GM18507 (cell line): Measurements from ENCODE around the gene ST6GALNAC4.

Experiments
- DNase-seq: peaks from one replicate; pipeline ENCODE4 v3.0.0; 2011; ENCODE audit warnings: low read depth; ENCODE audit not compliant: insufficient read length; ENCODE audit errors: extremely low spot score
- FAIRE-seq: peaks from 2 replicates; lab custom pipeline; 2011; peaks lifted over from hg19 to GRCh38; lab: Jason Lieb, UNC

ST6GALNAC4 gene

DNA sequence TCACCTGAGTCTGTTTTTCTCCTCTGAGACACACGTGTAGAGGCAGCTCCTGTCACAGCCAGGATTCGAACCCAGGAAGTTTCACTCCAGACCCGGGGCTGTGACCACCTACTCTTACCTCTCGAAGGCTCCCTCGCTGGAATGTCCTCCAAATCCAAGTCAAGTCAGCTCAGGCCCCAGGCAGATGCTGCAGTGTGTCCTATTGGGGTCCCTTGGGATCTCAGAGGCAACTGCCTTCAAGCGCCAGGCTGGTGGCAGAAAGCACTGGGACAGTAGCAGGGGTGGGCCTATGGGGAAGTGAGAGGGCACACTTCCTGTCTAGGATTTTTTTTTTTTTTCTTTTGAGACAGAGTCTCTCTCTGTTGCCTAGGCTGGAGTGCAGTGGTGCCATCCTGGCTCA lies 762 bp upstream of the ST6GALNAC4 start:
- DNase-seq (no peak), FAIRE-seq (peak; percentile 9)

DNA sequence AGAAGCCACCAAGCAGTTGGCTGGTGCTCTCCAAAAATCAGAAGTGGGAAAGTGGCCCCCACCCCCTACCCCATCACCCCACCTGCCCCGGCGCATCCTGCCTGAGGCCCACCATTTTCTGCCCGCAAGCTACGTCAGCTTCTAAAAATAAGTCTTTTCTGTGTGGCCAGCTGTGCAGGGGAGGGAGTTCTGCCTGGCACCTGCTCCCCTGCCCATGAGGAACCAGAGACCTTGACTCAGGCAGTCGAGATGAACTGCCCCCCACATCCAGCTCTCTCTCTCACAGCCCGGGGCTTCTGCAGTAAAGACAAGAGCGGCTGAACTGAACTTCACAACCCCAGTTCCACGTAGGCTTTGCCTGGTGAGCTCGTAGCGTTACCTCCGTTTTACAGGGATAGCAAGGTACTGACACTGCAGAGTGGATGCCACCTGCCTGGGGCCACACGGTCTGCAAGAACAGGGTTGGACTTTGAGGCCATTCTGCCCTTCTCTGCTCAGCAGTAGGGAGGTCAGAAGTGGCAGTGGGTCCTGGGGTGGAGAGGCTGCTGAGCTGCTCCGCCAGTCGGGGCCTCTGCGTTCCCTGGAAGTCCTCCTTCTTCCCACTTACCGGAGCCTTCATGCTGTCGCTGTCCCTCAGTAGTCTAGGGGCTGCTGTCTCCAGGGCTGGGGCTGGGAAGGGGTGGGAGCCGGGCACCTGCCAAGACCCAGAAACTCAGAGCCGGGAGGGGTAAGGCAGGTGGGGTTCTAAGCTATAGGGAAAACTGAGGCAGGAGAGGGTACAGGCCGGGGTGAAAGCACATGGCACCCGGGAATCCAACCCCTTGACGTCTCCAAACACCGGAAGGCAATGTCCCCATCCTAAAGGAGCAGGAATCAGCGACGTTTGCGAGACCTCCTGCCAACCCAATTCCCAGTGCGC lies 781 bp downstream of the ST6GALNAC4 start:
- no peak for DNase-seq
- FAIRE-seq: peak; percentile 75

- DNase-seq (no peak), FAIRE-seq (no peak)
Observed at GRCh38 chr9:127915325-127915752, 1.5 kb downstream of the ST6GALNAC4 start.

GRCh38 chr9:127913682-127914081 lies 3.2 kb downstream of the ST6GALNAC4 start:
- no peak for DNase-seq
- FAIRE-seq: no peak

GRCh38 chr9:127912882-127913281 lies 4.0 kb downstream of the ST6GALNAC4 start:
- DNase-seq (no peak), FAIRE-seq (no peak)

DNA sequence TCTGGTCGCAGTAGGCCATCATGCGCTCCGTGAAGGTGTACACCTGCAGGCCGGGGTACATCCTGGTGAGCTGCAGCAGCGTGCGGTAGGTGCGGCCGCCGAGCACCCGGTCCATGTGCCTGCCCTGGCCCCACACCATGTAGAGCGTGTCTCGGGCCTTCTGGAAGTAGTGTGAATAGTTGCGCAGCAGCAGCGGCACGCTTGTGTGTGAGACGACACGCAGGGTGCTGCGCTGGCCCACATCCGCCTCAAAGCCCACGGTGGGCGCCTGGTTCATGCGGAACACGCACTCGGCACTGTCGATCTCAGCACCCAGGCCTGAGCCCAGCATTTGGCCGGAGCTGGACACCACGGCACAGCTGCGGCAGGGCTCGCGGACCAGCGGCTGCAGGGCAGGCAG lies 4.5 kb downstream of the ST6GALNAC4 start:
- DNase-seq (no peak), FAIRE-seq (no peak)

GRCh38 chr9:127910613-127911205 lies 6.1 kb downstream of the ST6GALNAC4 start:
- no peak for DNase-seq
- FAIRE-seq: no peak

DNA sequence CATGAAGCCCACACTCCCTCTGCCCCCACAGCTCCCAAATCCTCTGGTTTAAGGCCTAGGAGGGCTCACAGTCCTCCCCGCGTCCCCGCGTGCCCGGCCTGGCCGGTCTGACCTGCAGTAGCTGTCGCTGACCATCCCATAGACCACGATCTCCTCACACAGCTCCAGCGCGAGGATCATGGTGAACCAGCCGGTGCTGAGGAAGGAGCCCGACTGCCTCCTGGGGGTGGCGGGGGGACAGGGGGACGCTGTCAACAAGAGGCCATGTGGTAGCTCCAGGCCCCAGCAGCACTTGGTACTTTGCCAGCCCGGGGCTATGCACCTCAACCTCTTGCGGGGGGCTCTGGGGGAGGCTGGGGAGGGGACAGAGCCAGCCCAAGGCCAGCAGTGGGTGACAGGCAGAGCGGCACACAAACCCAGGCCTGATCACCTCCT lies 7.0 kb downstream of the ST6GALNAC4 start:
- DNase-seq (no peak), FAIRE-seq (no peak)

DNA sequence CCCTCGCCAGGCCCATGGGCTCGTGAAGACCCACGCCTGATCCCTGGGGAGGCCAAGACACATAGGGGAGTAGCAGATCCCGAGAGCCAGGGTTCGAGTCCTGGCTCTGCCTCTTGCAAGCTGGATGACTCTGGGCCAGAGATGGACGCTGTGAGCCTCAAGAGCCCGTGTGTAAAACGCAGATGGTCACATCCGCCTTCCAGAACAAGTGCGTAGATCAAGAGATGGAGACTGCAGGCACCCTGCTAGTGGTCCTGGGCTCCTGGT lies 8.2 kb downstream of the ST6GALNAC4 start:
- no peak for DNase-seq
- FAIRE-seq: no peak

- DNase-seq (no peak), FAIRE-seq (no peak)
Observed at GRCh38 chr9:127907867-127908659, 8.8 kb downstream of the ST6GALNAC4 start.

DNA sequence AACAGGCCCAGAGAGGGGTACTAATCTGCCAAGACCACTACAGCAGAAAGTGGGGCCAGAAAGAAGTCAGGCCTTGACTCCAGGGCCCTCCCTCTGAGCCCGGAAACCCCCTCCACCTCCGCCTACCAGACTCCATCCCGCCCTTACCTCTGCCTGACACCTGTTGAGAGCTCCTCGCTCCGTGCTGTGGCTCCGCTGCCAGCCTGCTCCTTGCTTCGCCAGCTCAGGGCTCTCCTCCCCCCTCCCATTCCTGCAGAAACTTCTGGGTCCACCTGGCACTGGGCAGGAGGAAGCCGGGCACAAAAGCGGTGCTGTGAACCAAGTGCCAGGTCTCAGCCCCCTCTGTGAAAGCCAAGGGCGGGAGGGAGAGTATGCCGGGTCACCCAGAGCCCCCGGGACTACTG lies 11.1 kb downstream of the ST6GALNAC4 start:
- FAIRE-seq: peak; percentile 87
- DNase-seq: no peak

DNA sequence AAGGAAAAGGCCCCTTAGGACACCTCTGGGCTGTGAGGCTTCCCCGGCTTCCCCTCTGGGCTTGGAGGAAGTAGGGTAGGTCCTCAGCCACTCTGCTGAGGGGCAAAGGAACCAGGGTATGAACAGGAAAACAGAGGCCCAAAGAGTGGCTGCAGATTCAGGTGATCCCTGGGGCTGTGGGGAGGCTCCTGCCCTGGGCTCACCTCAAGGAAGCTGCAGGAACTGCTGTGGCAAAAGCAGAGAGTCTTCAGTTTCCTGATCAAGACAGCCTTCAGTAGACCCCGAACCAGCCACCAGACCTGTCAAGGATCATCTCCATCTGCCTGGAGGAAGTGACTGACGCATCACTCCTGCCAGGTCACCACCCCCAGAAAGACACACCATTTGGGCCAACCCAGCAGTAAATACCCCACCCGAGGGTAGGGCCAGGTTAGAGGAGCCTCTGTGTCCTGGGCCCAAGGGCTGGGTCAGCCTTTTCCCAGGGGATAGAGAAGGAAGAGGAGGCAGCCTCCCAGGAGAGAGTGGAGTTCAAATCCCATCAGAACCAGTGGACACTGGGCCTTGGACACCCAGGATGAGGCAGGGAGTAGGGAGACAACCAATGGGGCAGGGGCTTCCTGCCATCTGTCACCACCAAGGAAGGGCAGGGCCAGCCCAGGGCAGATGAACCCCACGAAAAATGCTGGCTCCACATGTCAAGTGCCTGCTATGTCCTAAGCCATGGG lies 11.7 kb downstream of the ST6GALNAC4 start:
- FAIRE-seq: peak; percentile 78
- DNase-seq: no peak

- DNase-seq (no peak), FAIRE-seq (no peak)
Observed at GRCh38 chr9:127904561-127905003, 12.3 kb downstream of the ST6GALNAC4 start.

GRCh38 chr9:127903557-127904475 lies 13.0 kb downstream of the ST6GALNAC4 start:
- FAIRE-seq (peak; percentile 89), DNase-seq (no peak)

DNA sequence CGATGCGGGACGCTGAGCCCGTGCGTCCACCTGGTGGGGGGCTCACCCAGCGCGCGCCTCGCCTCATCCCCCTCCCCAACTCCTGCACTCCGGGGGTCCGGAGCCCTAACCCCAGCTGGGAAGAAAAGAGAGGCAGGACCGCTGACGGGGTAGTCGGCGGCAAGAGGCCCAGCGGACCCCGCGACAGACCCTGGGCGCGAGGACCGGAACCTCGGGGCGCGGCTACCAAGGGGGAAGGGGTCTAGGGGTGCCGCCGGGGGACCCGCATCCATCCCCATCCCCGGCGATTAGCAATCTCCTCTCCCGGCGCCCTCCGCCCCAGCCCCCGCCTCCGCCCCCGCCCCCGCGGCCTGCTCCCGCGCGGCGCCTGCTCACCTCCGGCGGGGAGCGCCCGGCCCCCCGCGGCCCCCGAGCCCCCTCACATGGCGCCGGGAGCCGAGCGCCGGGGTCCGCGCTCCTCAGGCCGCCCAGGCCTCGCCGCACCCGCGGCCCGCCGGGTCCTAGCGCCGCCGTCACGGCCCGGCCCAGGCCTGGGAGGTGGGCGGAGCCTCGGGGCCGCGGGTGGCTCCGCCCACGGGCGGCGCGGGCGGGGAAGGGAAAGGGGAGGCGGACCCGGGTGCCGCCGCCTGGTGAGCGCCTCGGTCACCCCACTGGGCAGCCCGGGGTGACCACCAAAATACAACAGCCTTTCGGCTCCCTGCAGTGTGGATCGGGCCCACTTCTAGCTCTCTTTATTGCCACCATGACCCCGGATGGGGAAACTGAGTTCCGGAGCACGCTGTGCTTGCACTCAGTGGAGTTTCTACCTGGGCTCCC lies 17.5 kb downstream of the ST6GALNAC4 start, which contains the start of gene ST6GALNAC6:
TSS of gene ST6GALNAC6 (minus strand) at position 476 of the 816 bp plus-strand sequence. CDS start 1,622 bp downstream, outside the sequence.
- DNase-seq (peak; percentile 82), FAIRE-seq (peak; percentile 59)

- no peak for FAIRE-seq
- DNase-seq: no peak
Observed at GRCh38 chr9:127898433-127899127, 18.3 kb downstream of the ST6GALNAC4 start.

DNA sequence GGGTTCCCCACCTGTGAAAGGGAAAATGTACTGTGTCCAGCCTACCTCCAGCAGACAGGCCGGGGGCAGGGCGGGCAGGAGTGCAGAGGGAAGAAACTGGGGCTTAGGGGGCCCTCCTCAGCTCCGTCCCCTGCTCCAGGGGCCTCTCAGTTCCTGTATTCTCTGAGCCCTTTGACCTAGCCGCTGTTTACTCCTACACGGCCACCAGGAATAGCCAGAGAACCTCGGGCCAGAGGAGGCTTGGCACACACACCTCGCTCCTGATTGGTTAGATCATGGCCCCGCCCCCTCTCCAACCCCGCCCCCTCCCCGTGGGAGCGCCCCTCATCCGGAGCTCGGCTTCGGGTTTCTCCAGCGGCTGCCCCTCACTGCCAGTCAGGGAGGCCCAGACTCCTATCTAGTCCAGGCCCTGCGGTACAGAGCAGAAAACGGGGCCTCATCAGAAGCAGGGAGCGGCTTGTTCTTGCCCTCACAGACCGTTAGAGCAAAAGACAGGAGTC lies 19.6 kb downstream of the ST6GALNAC4 start:
- DNase-seq (no peak), FAIRE-seq (no peak)
